ENCODE results near the gene IFTAP. TPM values are rescaled to one million over a fixed set of nuclear protein-coding genes. Genes with fewer than 3 reads are reported as not detected.

IFTAP gene
- total RNA-seq, 1 experiment from 2014 or later = 15.5 TPM

DNA sequence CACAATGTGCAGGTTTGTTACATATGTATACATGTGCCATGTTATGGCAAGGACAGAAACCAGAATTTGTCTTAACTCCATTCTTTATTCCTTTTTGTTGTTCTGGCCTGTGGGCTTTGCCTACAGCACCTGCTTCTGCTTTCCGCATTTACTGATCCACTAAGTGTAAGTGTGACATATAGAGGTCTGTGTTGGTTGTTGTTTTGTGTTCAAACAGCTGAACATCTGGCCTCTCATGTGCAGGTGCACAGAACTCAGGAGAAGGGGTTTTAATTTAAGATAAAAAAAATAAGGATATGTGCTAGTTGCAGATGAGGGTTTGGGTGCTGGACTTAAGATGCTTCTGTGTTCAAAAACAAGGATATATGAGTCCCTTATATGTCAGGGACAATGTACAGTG is 89.5 kb downstream of the IFTAP start:
- Mint-ChIP-seq H3K4me1 (ENCODE audit: low read depth, unreplicated experiment) (no peaks in the 10 kb centered on the region), H3K36me3 (ENCODE audit: insufficient read depth, unreplicated experiment) (no peaks in the 10 kb centered on the region), H3K9me3 (ENCODE audit: low read depth, unreplicated experiment) (no peaks in the 10 kb centered on the region), H3K27me3 (ENCODE audit: unreplicated experiment) (peaks cover 50% of the 10 kb centered on the region), H3K27ac (ENCODE audit: unreplicated experiment) (no peak overlapping the region), H3K4me3 (ENCODE audit: low read depth, unreplicated experiment) (no peak overlapping the region)
- no TSS peak for BruUV-seq (replicated peaks)
- no peak for DNase-seq
- TF ChIP-seq, protein P1, sequence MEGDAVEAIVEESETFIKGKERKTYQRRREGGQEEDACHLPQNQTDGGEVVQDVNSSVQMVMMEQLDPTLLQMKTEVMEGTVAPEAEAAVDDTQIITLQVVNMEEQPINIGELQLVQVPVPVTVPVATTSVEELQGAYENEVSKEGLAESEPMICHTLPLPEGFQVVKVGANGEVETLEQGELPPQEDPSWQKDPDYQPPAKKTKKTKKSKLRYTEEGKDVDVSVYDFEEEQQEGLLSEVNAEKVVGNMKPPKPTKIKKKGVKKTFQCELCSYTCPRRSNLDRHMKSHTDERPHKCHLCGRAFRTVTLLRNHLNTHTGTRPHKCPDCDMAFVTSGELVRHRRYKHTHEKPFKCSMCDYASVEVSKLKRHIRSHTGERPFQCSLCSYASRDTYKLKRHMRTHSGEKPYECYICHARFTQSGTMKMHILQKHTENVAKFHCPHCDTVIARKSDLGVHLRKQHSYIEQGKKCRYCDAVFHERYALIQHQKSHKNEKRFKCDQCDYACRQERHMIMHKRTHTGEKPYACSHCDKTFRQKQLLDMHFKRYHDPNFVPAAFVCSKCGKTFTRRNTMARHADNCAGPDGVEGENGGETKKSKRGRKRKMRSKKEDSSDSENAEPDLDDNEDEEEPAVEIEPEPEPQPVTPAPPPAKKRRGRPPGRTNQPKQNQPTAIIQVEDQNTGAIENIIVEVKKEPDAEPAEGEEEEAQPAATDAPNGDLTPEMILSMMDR (IDR thresholded peaks at IDR 0.05; ENCODE audit: unreplicated experiment) = no peak
- intact Hi-C loops (cut with micrococcal nuclease; ENCODE audit: unreplicated experiment) = no loop called here
- CTCF ChIA-PET = no interaction called here

GRCh38 chr11:36684840-36685801 is 90.8 kb downstream of the IFTAP start:
- no peak overlapping the region for H3K27ac Mint-ChIP-seq (ENCODE audit: unreplicated experiment)
- H3K36me3 Mint-ChIP-seq (ENCODE audit: insufficient read depth, unreplicated experiment) = no peaks in the 10 kb centered on the region
- no peak overlapping the region for H3K4me3 Mint-ChIP-seq (ENCODE audit: low read depth, unreplicated experiment)
- BruUV-seq (replicated peaks) = no TSS peak
- H3K9me3 Mint-ChIP-seq (ENCODE audit: low read depth, unreplicated experiment) = no peaks in the 10 kb centered on the region
- TF ChIP-seq, protein P1 (IDR thresholded peaks at IDR 0.05; ENCODE audit: unreplicated experiment) = no peak
- CTCF ChIA-PET = no interaction called here
- H3K27me3 Mint-ChIP-seq (ENCODE audit: unreplicated experiment) = peaks cover 60% of the 10 kb centered on the region
- DNase-seq = no peak
- intact Hi-C loops (cut with micrococcal nuclease; ENCODE audit: unreplicated experiment) = no loop called here
- H3K4me1 Mint-ChIP-seq (ENCODE audit: low read depth, unreplicated experiment) = no peaks in the 10 kb centered on the region

- H3K27ac Mint-ChIP-seq (ENCODE audit: unreplicated experiment) = no peak overlapping the region
- intact Hi-C loops (cut with micrococcal nuclease; ENCODE audit: unreplicated experiment) = no loop called here
- H3K4me3 Mint-ChIP-seq (ENCODE audit: low read depth, unreplicated experiment) = no peak overlapping the region
- TF ChIP-seq, protein P1 (IDR thresholded peaks at IDR 0.05; ENCODE audit: unreplicated experiment) = no peak
- no TSS peak for BruUV-seq (replicated peaks)
- H3K4me1 Mint-ChIP-seq (ENCODE audit: low read depth, unreplicated experiment) = no peaks in the 10 kb centered on the region
- no peaks in the 10 kb centered on the region for H3K9me3 Mint-ChIP-seq (ENCODE audit: low read depth, unreplicated experiment)
- DNase-seq = no peak
- H3K36me3 Mint-ChIP-seq (ENCODE audit: insufficient read depth, unreplicated experiment) = no peaks in the 10 kb centered on the region
- CTCF ChIA-PET = no interaction called here
- peaks cover 42% of the 10 kb centered on the region for H3K27me3 Mint-ChIP-seq (ENCODE audit: unreplicated experiment)
Observed at GRCh38 chr11:36688132-36688531, 93.8 kb downstream of the IFTAP start.

GRCh38 chr11:36688571-36689291 is 94.4 kb downstream of the IFTAP start:
- Mint-ChIP-seq H3K27ac (ENCODE audit: unreplicated experiment) (no peak overlapping the region), H3K36me3 (ENCODE audit: insufficient read depth, unreplicated experiment) (no peaks in the 10 kb centered on the region), H3K27me3 (ENCODE audit: unreplicated experiment) (peaks cover 42% of the 10 kb centered on the region), H3K4me1 (ENCODE audit: low read depth, unreplicated experiment) (no peaks in the 10 kb centered on the region), H3K4me3 (ENCODE audit: low read depth, unreplicated experiment) (no peak overlapping the region), H3K9me3 (ENCODE audit: low read depth, unreplicated experiment) (no peaks in the 10 kb centered on the region)
- no TSS peak for BruUV-seq (replicated peaks)
- CTCF ChIA-PET = no interaction called here
- TF ChIP-seq, protein P1 (IDR thresholded peaks at IDR 0.05; ENCODE audit: unreplicated experiment) = no peak
- intact Hi-C loops (cut with micrococcal nuclease; ENCODE audit: unreplicated experiment) = no loop called here
- DNase-seq = no peak

Measured in Calu3 (cell line).